GM23338 (cell line): ENCODE results near the gene CCDC197.

Experiments used
- CREB1 ChIP-seq: fragments of 250-450 bp; sonication (Bioruptor Pico); IDR thresholded peaks from 2 replicates; pipeline ENCODE4 v1.5.0; 2020; ENCODE audit warnings: low read depth, mild to moderate bottlenecking, moderate library complexity
- CTCF ChIP-seq, 2 experiments: fragments of 200-600 bp in 1 of 2; sonication (generic) in 1 of 2; conservative IDR thresholded peaks; 2 replicates each; pipeline versions ENCODE4 v1.5.1 to v1.6.1; 2016 to 2017; ENCODE audit warnings: antibody characterized with exemption in 2 of 2, low read depth in 2 of 2, mild to moderate bottlenecking in 2 of 2, moderate library complexity in 1 of 2
- EZH2 ChIP-seq: fragments of 200-600 bp; sonication (generic); IDR thresholded peaks from one replicate; pipeline ENCODE4 v1.8.0; 2017; ENCODE audit warnings: antibody characterized with exemption, mild to moderate bottlenecking, low read depth; ENCODE audit not compliant: unreplicated experiment
- EZH2phosphoT487 ChIP-seq: fragments of 200-600 bp; sonication (generic); IDR thresholded peaks from one replicate; pipeline ENCODE4 v1.8.1; 2018; ENCODE audit warnings: antibody characterized with exemption; ENCODE audit not compliant: unreplicated experiment
- JUNB ChIP-seq: IDR thresholded peaks from one replicate; pipeline ENCODE4 v1.6.1; 2016; ENCODE audit warnings: antibody characterized with exemption; ENCODE audit not compliant: unreplicated experiment
- NANOG ChIP-seq: IDR thresholded peaks from 2 replicates; pipeline ENCODE4 v1.6.1; 2016; ENCODE audit warnings: antibody characterized with exemption, borderline replicate concordance
- POLR2AphosphoS5 ChIP-seq: IDR thresholded peaks from 2 replicates; pipeline ENCODE4 v1.6.1; 2016; ENCODE audit warnings: antibody characterized with exemption, low read depth
- STAT1 ChIP-seq: IDR thresholded peaks from one replicate; pipeline ENCODE4 v1.6.1; 2016; ENCODE audit warnings: antibody characterized with exemption; ENCODE audit not compliant: unreplicated experiment
- ZNF114 ChIP-seq: fragments of 250-450 bp; sonication (Bioruptor Pico); IDR thresholded peaks from 2 replicates; pipeline ENCODE4 v1.5.0; 2020; ENCODE audit warnings: mild to moderate bottlenecking, moderate library complexity
- ZNF331 ChIP-seq: fragments of 250-450 bp; sonication (Bioruptor Pico); IDR thresholded peaks from 2 replicates; pipeline ENCODE4 v1.5.0; 2020; ENCODE audit warnings: low read depth, mild to moderate bottlenecking, moderate library complexity
- TF ChIP-seq, protein P1 (sequence below): IDR thresholded peaks from one replicate; pipeline ENCODE4 v1.6.1; 2018; ENCODE audit warnings: antibody characterized with exemption; ENCODE audit not compliant: unreplicated experiment
- TF ChIP-seq, protein P2 (sequence below): fragments of 250-450 bp; sonication (Bioruptor Pico); IDR thresholded peaks from 2 replicates; pipeline ENCODE4 v1.5.0; 2020; ENCODE audit warnings: mild to moderate bottlenecking, moderate library complexity
- TF ChIP-seq, protein P3 (sequence below): IDR thresholded peaks from 2 replicates; pipeline ENCODE4 v1.6.1; 2016; ENCODE audit warnings: antibody characterized with exemption

DNA sequence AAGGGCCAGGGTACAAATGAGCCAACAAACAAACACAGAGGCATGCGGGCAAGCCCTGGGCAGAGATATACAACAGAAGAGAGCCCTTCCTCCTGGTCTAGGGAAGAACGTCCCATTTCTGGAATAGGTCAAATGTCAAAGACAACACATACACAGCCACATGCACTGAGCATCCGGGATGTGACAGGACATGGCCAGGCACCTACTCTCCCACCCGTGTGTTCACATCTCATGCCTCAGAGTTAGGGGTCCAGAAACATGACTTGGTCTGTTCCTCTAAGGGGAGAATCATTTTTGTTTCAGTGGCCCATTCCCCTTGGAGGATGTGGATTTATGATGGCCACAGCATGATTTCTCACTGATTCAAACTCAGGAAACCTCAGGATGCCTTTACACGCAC lies 19.9 kb upstream of the CCDC197 start:
- TF ChIP-seq CTCF (conservative IDR thresholded peaks at IDR 0.05; ENCODE audit: low read depth in 2 of 2) (no peak), EZH2phosphoT487 (no peak), POLR2AphosphoS5 (no peak), CREB1 (CRISPR knock-in tag) (no peak), EZH2 (no peak), JUNB (no peak), STAT1 (no peak), NANOG (no peak), ZNF331 (no peak), ZNF114 (CRISPR knock-in tag) (no peak)
- TF ChIP-seq, protein P1, sequence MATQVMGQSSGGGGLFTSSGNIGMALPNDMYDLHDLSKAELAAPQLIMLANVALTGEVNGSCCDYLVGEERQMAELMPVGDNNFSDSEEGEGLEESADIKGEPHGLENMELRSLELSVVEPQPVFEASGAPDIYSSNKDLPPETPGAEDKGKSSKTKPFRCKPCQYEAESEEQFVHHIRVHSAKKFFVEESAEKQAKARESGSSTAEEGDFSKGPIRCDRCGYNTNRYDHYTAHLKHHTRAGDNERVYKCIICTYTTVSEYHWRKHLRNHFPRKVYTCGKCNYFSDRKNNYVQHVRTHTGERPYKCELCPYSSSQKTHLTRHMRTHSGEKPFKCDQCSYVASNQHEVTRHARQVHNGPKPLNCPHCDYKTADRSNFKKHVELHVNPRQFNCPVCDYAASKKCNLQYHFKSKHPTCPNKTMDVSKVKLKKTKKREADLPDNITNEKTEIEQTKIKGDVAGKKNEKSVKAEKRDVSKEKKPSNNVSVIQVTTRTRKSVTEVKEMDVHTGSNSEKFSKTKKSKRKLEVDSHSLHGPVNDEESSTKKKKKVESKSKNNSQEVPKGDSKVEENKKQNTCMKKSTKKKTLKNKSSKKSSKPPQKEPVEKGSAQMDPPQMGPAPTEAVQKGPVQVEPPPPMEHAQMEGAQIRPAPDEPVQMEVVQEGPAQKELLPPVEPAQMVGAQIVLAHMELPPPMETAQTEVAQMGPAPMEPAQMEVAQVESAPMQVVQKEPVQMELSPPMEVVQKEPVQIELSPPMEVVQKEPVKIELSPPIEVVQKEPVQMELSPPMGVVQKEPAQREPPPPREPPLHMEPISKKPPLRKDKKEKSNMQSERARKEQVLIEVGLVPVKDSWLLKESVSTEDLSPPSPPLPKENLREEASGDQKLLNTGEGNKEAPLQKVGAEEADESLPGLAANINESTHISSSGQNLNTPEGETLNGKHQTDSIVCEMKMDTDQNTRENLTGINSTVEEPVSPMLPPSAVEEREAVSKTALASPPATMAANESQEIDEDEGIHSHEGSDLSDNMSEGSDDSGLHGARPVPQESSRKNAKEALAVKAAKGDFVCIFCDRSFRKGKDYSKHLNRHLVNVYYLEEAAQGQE, result no peak
- TF ChIP-seq, protein P2, sequence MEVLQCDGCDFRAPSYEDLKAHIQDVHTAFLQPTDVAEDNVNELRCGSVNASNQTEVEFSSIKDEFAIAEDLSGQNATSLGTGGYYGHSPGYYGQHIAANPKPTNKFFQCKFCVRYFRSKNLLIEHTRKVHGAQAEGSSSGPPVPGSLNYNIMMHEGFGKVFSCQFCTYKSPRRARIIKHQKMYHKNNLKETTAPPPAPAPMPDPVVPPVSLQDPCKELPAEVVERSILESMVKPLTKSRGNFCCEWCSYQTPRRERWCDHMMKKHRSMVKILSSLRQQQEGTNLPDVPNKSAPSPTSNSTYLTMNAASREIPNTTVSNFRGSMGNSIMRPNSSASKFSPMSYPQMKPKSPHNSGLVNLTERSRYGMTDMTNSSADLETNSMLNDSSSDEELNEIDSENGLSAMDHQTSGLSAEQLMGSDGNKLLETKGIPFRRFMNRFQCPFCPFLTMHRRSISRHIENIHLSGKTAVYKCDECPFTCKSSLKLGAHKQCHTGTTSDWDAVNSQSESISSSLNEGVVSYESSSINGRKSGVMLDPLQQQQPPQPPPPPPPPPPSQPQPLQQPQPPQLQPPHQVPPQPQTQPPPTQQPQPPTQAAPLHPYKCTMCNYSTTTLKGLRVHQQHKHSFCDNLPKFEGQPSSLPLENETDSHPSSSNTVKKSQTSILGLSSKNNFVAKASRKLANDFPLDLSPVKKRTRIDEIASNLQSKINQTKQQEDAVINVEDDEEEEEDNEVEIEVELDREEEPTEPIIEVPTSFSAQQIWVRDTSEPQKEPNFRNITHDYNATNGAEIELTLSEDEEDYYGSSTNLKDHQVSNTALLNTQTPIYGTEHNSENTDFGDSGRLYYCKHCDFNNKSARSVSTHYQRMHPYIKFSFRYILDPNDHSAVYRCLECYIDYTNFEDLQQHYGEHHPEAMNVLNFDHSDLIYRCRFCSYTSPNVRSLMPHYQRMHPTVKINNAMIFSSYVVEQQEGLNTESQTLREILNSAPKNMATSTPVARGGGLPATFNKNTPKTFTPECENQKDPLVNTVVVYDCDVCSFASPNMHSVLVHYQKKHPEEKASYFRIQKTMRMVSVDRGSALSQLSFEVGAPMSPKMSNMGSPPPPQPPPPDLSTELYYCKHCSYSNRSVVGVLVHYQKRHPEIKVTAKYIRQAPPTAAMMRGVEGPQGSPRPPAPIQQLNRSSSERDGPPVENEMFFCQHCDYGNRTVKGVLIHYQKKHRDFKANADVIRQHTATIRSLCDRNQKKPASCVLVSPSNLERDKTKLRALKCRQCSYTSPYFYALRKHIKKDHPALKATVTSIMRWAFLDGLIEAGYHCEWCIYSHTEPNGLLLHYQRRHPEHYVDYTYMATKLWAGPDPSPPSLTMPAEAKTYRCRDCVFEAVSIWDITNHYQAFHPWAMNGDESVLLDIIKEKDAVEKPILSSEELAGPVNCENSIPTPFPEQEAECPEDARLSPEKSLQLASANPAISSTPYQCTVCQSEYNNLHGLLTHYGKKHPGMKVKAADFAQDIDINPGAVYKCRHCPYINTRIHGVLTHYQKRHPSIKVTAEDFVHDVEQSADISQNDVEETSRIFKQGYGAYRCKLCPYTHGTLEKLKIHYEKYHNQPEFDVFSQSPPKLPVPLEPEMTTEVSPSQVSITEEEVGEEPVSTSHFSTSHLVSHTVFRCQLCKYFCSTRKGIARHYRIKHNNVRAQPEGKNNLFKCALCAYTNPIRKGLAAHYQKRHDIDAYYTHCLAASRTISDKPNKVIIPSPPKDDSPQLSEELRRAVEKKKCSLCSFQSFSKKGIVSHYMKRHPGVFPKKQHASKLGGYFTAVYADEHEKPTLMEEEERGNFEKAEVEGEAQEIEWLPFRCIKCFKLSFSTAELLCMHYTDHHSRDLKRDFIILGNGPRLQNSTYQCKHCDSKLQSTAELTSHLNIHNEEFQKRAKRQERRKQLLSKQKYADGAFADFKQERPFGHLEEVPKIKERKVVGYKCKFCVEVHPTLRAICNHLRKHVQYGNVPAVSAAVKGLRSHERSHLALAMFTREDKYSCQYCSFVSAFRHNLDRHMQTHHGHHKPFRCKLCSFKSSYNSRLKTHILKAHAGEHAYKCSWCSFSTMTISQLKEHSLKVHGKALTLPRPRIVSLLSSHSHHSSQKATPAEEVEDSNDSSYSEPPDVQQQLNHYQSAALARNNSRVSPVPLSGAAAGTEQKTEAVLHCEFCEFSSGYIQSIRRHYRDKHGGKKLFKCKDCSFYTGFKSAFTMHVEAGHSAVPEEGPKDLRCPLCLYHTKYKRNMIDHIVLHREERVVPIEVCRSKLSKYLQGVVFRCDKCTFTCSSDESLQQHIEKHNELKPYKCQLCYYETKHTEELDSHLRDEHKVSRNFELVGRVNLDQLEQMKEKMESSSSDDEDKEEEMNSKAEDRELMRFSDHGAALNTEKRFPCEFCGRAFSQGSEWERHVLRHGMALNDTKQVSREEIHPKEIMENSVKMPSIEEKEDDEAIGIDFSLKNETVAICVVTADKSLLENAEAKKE (CRISPR knock-in tag), result no peak
- TF ChIP-seq, protein P3, sequence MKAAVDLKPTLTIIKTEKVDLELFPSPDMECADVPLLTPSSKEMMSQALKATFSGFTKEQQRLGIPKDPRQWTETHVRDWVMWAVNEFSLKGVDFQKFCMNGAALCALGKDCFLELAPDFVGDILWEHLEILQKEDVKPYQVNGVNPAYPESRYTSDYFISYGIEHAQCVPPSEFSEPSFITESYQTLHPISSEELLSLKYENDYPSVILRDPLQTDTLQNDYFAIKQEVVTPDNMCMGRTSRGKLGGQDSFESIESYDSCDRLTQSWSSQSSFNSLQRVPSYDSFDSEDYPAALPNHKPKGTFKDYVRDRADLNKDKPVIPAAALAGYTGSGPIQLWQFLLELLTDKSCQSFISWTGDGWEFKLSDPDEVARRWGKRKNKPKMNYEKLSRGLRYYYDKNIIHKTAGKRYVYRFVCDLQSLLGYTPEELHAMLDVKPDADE, result no peak
